Measurements from ENCODE around the gene CEP41. TPM values are rescaled to one million over a fixed set of nuclear protein-coding genes. Genes with fewer than 3 reads are reported as not detected.
A peak's percentile ranks its signal among the peaks of the same experiment; 100 is the strongest.

The CEP41 gene
- total and polyA plus RNA-seq, 2 donors (not counting 3 experiments of a cell fraction or from before 2014, with no cell fraction given): 19.5 to 26.8 TPM

DNA sequence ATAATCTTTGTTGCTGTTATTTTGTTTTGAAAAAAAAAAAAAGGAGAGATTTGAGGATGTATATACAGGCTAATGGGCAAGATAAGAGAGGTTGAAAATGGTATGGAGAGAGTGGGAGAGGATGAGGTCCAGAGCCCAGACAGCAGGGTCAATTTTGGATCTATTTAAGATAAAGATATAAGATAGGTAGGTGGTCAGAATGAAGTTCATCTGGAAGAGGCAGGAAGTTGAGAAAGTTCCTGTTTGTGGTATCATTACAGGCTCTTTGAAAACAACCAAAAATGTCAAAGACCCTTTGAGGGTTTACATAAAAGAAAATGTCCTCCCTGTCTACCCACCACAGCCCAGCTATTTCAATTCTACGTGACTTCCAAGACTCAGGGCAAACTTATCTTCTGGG lies 7.5 kb downstream of the CEP41 start:
- H3K4me2 ChIP-seq (ENCODE audit: insufficient read depth, low read length): peak overlapping the region; percentile 49
- H3K4me3 ChIP-seq (replicated peaks in 1 of 3; ENCODE audit: insufficient read depth in 1 of 3, low read depth in 1 of 3, low read length in 3 of 3): no peak overlapping the region
- no peaks in the 10 kb centered on the region for H3K79me2 ChIP-seq (ENCODE audit: control insufficient read depth, insufficient read depth, low read length)
- TF ChIP-seq MYC (IDR thresholded peaks at IDR 0.05; ENCODE audit: low read depth, low read length) (no peak), GATA2 (IDR thresholded peaks at IDR 0.05; ENCODE audit: insufficient read depth, insufficient read length, low read depth, low read length) (peak; percentile 26)
- H3K4me1 ChIP-seq (ENCODE audit: control insufficient read depth, extremely low read depth, insufficient read depth, low read length): peaks cover 35% of the 10 kb centered on the region
- peak overlapping the region; percentile 39 for H2AFZ ChIP-seq (ENCODE audit: low read depth, low read length)
- POLR2A ChIA-PET: interaction anchor here (0.7 kb wide), 1 partner anchor 477 kb away, joined by 5 read pairs; no protein-coding TSS in a partner anchor
- H3K27ac ChIP-seq (ENCODE audit: insufficient read depth, low read depth, low read length): peak overlapping the region; percentile 33
- H4K20me1 ChIP-seq (replicated peaks; ENCODE audit: control insufficient read depth, extremely low read depth, insufficient read depth, low read length): no peaks in the 10 kb centered on the region
- H3K9me3 ChIP-seq (replicated peaks; ENCODE audit: control insufficient read depth, insufficient read depth, low read length): no peaks in the 10 kb centered on the region
- DNase-seq (ENCODE audit: low read depth, low spot score) (no peak), FAIRE-seq (no peak)
- dilution Hi-C loops (cut with MboI; ENCODE audit: extremely low pct_ligation_motif_present, low sequenced_read_pairs) (no loop called here), intact Hi-C loops (cut with micrococcal nuclease) (loop anchor here (1.0 kb wide), 1 partner anchor 8 kb away; the partner anchor contains the start of gene CEP41)
- no peaks in the 10 kb centered on the region for H3K36me3 ChIP-seq (ENCODE audit: control insufficient read depth in 2 of 2, extremely low read depth in 1 of 2, insufficient read depth in 2 of 2, low read length in 2 of 2)
- BruUV-seq (replicated peaks): no TSS peak
- no peak overlapping the region for H3K9ac ChIP-seq (replicated peaks; ENCODE audit: extremely low read depth, insufficient read depth, low read length)
- CTCF ChIA-PET: interaction anchor here (0.7 kb wide), 1 partner anchor 84 kb away, joined by 4 read pairs; no protein-coding TSS in a partner anchor
- no peaks in the 10 kb centered on the region for H3K9me1 ChIP-seq (replicated peaks; ENCODE audit: control insufficient read depth, extremely low read depth, insufficient read depth, low read length)
- H3K27me3 ChIP-seq (ENCODE audit: control insufficient read depth in 2 of 2, insufficient read depth in 2 of 2, low read length in 2 of 2): no peaks in the 10 kb centered on the region

DNA sequence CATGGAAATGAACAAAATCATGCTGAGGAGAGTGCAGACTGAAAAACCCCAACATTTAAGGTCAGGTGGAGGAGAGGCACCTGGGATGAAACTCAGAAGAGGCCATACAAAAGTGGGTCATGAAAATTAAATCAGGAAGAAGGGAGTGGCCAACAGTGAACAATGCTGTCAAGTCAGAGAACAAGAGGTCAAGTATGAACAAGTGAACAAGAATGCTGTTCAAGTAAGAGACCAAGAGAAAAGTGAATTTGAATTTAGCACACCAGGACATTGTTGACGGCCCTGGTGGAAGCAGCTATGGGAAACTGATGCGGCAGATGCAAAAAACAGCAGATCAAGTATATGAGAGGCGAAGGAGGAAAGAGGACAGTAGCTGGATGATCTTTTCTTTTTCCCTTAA lies 7.9 kb downstream of the CEP41 start:
- CTCF ChIA-PET: interaction anchor here (0.7 kb wide), 1 partner anchor 85 kb away, joined by 4 read pairs; no protein-coding TSS in a partner anchor
- Histone ChIP-seq H3K27ac (ENCODE audit: insufficient read depth, low read depth, low read length) (peak overlapping the region; percentile 33), H3K9me1 (replicated peaks; ENCODE audit: control insufficient read depth, extremely low read depth, insufficient read depth, low read length) (no peaks in the 10 kb centered on the region), H3K4me3 (replicated peaks in 1 of 3; ENCODE audit: insufficient read depth in 1 of 3, low read depth in 1 of 3, low read length in 3 of 3) (no peak overlapping the region), H4K20me1 (replicated peaks; ENCODE audit: control insufficient read depth, extremely low read depth, insufficient read depth, low read length) (no peaks in the 10 kb centered on the region), H3K4me1 (ENCODE audit: control insufficient read depth, extremely low read depth, insufficient read depth, low read length) (peaks cover 35% of the 10 kb centered on the region), H3K27me3 (ENCODE audit: control insufficient read depth in 2 of 2, insufficient read depth in 2 of 2, low read length in 2 of 2) (no peaks in the 10 kb centered on the region), H3K9ac (replicated peaks; ENCODE audit: extremely low read depth, insufficient read depth, low read length) (no peak overlapping the region), H3K4me2 (ENCODE audit: insufficient read depth, low read length) (peak overlapping the region; percentile 49), H3K36me3 (ENCODE audit: control insufficient read depth in 2 of 2, extremely low read depth in 1 of 2, insufficient read depth in 2 of 2, low read length in 2 of 2) (no peaks in the 10 kb centered on the region), H2AFZ (ENCODE audit: low read depth, low read length) (peak overlapping the region; percentile 5), H3K9me3 (replicated peaks; ENCODE audit: control insufficient read depth, insufficient read depth, low read length) (no peaks in the 10 kb centered on the region), H3K79me2 (ENCODE audit: control insufficient read depth, insufficient read depth, low read length) (no peaks in the 10 kb centered on the region)
- POLR2A ChIA-PET: interaction anchor here (0.7 kb wide), 1 partner anchor 478 kb away, joined by 5 read pairs; no protein-coding TSS in a partner anchor
- FAIRE-seq: peak; percentile 33
- dilution Hi-C loops (cut with MboI; ENCODE audit: extremely low pct_ligation_motif_present, low sequenced_read_pairs) (no loop called here), intact Hi-C loops (cut with micrococcal nuclease) (loop anchor here (1.0 kb wide), 1 partner anchor 8 kb away; the partner anchor contains the start of gene CEP41)
- TF ChIP-seq EZH2 (IDR thresholded peaks at IDR 0.05; ENCODE audit: borderline replicate concordance, low read depth, low read length, severe bottlenecking) (no peak), FOS (IDR thresholded peaks at IDR 0.05; ENCODE audit: borderline replicate concordance, insufficient read depth, low read length) (peak; percentile 30)
- peak; percentile 63 for DNase-seq (ENCODE audit: low read depth, low spot score)
- no TSS peak for BruUV-seq (replicated peaks)

All from endothelial cell of umbilical vein (primary cell).